Measurements from ENCODE around the gene CPM. TPM values are rescaled to one million over a fixed set of nuclear protein-coding genes. Genes with fewer than 3 reads are reported as not detected.

The CPM gene
- total and polyA plus RNA-seq, 10 donors: 3.5 to 189 (median 52.5) TPM

DNA sequence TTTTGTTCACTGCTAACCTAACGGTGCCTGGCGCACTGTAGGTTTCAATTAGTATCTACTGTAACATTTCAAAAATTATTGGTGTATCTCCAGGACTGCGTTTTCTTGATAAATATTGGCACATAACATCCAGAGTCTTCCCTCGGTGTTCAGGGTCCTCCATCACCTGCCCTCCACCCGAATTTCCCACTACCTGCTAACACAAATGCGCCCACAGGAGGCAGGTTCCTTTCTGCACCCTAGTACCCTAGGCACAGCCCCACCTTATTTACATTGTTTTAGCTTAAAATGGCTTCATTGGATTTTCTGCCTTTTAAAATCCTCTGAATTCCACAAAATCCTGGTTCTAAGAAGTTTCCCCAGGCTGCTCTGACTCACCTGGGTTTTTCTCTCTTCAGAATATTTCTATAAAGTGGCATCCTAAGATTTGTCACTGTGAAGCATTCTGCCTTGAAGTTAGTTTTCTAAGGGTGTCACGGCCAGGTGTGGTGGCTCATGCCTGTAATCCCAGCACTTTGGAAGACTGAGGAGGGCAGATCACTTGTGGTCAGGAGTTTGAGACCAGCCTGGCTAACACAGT lies 38.6 kb downstream of the CPM start:
- WGBS, 5 donors: 90 to 98% (median 94%) methylated on average over 7 of the region's 7 CpGs
- intact Hi-C loops (cut with DNase I; ENCODE audit: low total_unique reads): no loop called here
- Histone ChIP-seq H3K4me1 (peaks cover 0 to 53% (median 23%) of the 10 kb centered on the region in 6 donors), H3K9me3 (no peaks in the 10 kb centered on the region), H3K36me3 (no peaks in the 10 kb centered on the region), H3K27ac (no peak overlapping the region), H3K27me3 (replicated peaks in 1 of 7) (no peaks in the 10 kb centered on the region), H3K4me3 (no peak overlapping the region)
- no peak for DNase-seq
- TF ChIP-seq CTCF (IDR thresholded peaks at IDR 0.05 in 8 of 11, conservative IDR thresholded peaks at IDR 0.05 in 3 of 11) (no peak), POLR2A (IDR thresholded peaks at IDR 0.05) (no peak), POLR2AphosphoS5 (IDR thresholded peaks at IDR 0.05) (no peak)

- intact Hi-C loops (cut with DNase I; ENCODE audit: low total_unique reads): no loop called here
- TF ChIP-seq POLR2A (IDR thresholded peaks at IDR 0.05) (no peak), CTCF (IDR thresholded peaks at IDR 0.05 in 8 of 11, conservative IDR thresholded peaks at IDR 0.05 in 3 of 11) (no peak), POLR2AphosphoS5 (IDR thresholded peaks at IDR 0.05) (no peak)
- H3K4me1 ChIP-seq: peaks cover 0 to 50% (median 23%) of the 10 kb centered on the region in 6 donors
- H3K4me3 ChIP-seq: no peak overlapping the region
- no peaks in the 10 kb centered on the region for H3K36me3 ChIP-seq
- H3K27me3 ChIP-seq (replicated peaks in 1 of 7): no peaks in the 10 kb centered on the region
- 85 to 97% (median 95%) methylated on average over 3 of the region's 3 CpGs for WGBS, 5 donors
- no peak overlapping the region for H3K27ac ChIP-seq
- no peak for DNase-seq
- no peaks in the 10 kb centered on the region for H3K9me3 ChIP-seq
Observed at GRCh38 chr12:68893741-68894140, 39.2 kb downstream of the CPM start.

- Histone ChIP-seq H3K9me3 (no peaks in the 10 kb centered on the region), H3K27ac (no peak overlapping the region), H3K27me3 (replicated peaks in 1 of 7) (no peaks in the 10 kb centered on the region), H3K4me1 (peaks cover 0 to 45% (median 21%) of the 10 kb centered on the region in 6 donors), H3K4me3 (no peak overlapping the region), H3K36me3 (no peaks in the 10 kb centered on the region)
- no peak for DNase-seq
- TF ChIP-seq CTCF (IDR thresholded peaks at IDR 0.05 in 8 of 11, conservative IDR thresholded peaks at IDR 0.05 in 3 of 11): no peak
- intact Hi-C loops (cut with DNase I; ENCODE audit: low total_unique reads): no loop called here
- 92 to 100% (median 98%) methylated on average over 2 of the region's 2 CpGs for WGBS, 5 donors
Observed at GRCh38 chr12:68893201-68893600, 39.8 kb downstream of the CPM start.

DNA sequence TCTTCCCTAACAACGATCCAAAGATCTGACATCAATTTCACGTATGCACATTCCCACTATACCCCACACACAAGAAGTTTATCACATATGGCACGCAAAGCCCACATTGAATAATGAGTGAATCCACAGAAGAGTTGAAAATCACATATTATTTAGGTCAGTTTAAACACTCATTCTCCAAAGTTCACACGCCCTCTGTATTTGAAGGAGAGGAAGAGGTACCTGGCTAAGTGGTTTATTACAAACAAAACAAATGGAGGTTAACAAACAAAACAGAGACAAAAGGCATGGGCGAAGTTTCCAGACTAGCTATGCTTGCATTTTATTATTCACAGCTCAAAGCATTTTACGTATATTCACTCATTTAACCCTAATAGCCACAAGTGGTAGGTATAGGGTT lies 41.8 kb downstream of the CPM start:
- H3K27ac ChIP-seq: no peak overlapping the region
- H3K4me1 ChIP-seq: peaks cover 0 to 24% (median 1%) of the 10 kb centered on the region in 6 donors
- no peaks in the 10 kb centered on the region for H3K9me3 ChIP-seq
- 85 to 91% (median 89%) methylated on average over 6 of the region's 6 CpGs for WGBS, 5 donors
- no peaks in the 10 kb centered on the region for H3K36me3 ChIP-seq
- TF ChIP-seq POLR2AphosphoS5 (IDR thresholded peaks at IDR 0.05) (no peak), CTCF (IDR thresholded peaks at IDR 0.05 in 8 of 11, conservative IDR thresholded peaks at IDR 0.05 in 3 of 11) (no peak), POLR2A (IDR thresholded peaks at IDR 0.05) (no peak)
- DNase-seq: no peak
- no peak overlapping the region for H3K4me3 ChIP-seq
- no peaks in the 10 kb centered on the region for H3K27me3 ChIP-seq (replicated peaks in 1 of 7)
- intact Hi-C loops (cut with DNase I; ENCODE audit: low total_unique reads): no loop called here
